Stimulated activated naive CD4-positive, alpha-beta T cell (primary cell): ENCODE results near the gene CCL4.
"Not testable (repeated sequence)": the region's sequence is repeated elsewhere in the genome, so short reads cannot be mapped to it uniquely, and the experiment has no call there.

Experiments
- DNase-seq, 6 experiments: peaks; one replicate each; lab custom pipeline; 2025; lab: John Stamatoyannopoulos, UW

The CCL4 gene

GRCh38 chr17:36103401-36103975 is at the start of gene CCL4:
Gene CCL4, plus strand, starts transcription at chr17:36103827. Its CDS starts 79 bp downstream, at chr17:36103906.
- DNase-seq: not testable (repeated sequence)

GRCh38 chr17:36055171-36055570 is 48.5 kb upstream of the CCL4 start:
- DNase-seq: no peak

DNA sequence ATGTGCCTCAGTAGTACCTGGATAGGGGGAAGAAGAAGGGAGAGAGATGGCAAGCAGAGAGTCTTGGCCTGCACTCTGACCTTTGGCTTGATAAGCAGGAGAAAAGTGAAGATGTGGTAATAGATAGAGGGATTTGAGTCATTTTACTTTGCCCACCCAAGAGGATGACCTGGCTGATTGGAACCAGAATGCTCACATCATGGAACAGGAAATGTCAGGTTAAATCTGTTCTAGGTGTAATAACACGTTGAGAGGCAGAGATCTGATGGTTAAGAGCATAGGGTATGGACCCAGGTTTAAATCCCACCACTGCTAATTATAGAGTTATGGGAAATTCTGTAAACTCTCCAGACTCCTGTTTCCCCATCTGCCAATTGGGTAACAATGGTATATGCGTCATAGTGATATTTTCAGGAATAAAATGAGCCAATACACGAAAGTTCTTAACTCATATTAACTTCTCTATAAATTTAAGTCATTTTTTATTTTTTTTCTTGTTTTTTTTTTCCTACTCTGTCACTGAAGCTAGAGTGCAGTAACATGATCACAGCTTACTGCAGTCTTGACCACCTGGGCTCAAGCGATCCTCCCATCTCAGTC is 47.6 kb upstream of the CCL4 start:
- DNase-seq: no peak

DNA sequence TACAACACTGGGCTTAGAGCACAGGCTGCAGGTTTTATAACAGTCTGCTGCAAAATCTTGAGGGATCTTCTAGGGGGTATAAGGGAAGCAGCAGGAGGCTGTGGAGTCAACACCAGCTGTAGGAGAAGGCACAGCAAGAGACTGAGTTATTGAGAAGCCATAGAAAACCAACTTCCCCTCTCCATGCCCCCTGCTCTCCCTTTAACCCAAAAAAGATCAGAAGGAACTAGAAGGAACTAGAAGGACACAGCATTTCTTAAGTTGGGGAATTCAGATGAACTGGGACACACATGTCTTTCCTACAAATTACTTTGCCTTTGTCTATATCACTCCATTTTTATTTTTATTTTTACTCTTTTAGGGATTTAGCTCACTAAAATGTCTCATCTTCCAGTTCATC is 45.7 kb upstream of the CCL4 start:
- DNase-seq: no peak

DNA sequence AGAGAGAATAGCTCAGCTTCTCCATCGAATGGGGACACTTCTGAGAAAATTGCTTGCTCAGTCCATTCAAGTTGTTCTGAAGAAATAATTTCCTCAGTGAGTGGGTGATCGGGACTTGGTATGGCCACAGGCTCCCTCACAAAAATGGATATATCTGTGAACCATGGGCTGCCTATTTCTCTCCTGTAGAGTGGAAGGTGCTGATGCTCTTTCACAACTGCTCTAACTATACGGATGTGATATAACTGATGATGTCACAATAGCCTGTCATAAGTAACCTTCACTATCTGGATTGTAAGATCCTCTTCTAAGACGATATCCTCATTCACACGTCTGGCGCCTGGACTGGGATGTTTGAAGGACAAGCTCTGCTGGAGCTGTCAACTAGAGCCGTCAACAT is 44.2 kb upstream of the CCL4 start:
- no peak for DNase-seq

GRCh38 chr17:36060816-36061215 is 42.8 kb upstream of the CCL4 start:
- no peak for DNase-seq

DNA sequence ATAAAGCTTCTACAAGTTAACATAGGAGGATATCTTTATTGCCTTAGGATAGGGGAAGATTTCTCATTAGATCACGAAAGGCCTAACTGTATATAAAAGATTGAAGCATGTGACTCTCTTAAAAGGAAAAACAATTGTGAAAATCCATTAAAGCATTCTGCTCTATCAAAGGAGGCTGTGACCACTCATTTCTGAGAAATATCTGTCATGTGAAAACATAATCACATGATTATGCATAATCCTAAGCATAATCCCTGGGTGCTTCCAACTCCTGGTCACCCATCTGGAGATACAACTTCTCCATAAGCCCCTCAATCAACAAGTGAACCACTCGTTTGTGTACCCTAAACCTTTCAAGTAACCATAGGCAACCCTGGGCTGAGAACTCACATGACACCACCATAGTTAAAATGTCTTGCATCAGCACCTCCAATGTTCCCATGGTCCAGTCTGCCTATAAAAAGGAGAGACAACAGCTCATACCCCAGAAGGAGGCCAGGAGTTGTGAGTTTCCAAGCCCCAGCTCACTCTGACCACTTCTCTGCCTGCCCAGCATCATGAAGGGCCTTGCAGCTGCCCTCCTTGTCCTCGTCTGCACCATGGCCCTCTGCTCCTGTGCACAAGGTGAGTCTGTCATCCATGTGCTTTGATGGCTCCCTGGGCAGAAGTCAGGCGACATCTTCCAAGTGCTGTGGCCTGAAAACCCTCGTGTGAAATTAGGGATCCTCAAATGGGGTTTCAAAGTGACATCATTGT is 39.7 kb upstream of the CCL4 start, which contains the start of gene CCL18:
CCL18 (plus strand) TSS at position 487 of the 756 bp plus-strand sequence; CDS start at position 558, 71 bp downstream.
- no peak for DNase-seq

DNA sequence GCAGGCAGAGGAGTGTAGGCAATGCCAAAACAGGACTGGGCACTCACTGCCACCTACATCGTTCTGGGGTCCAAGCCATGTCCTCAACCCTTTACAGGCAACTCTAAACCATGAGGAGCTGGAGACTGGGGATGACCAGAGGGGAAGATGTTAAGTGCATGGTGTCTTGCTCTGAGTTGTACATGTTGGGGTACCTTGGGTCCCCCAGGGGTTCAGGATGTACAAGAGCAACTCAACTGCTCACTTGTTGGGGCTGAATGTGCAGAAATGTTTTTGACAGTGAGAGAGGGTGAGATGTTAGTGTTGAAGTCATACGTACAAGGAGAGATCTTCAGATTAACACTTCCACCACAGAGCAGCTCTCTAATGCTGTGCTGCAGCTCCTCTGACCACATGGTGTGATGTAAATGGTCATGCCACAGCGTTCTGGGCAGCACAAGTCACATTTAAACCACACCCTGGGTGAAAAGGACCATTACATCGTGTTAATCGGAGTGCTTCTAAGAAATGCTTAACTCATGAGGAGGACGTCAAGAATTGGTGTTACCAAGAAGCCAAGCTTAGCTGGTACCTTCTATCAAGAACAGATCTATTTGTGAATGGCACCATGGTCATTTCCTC is 37.2 kb upstream of the CCL4 start:
- no peak for DNase-seq

DNA sequence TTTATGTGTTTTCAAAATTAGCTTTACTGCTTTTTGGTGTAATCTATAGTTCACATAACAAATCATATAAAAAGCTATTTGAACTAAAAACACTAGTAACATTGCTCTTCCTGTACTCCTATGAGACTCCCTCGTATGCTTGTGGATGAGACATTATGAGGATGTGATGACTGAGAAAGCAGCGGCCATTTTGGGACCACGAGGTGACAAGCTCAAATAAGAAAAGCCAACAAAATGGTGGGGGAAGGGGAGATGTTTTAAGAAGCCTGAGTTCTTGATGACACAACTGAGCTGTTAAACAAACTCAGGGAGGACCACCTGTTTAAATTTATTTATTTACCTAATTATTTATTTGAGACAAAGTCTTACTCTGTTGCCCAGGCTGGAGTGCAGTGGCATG is 35.1 kb upstream of the CCL4 start:
- no peak for DNase-seq

DNA sequence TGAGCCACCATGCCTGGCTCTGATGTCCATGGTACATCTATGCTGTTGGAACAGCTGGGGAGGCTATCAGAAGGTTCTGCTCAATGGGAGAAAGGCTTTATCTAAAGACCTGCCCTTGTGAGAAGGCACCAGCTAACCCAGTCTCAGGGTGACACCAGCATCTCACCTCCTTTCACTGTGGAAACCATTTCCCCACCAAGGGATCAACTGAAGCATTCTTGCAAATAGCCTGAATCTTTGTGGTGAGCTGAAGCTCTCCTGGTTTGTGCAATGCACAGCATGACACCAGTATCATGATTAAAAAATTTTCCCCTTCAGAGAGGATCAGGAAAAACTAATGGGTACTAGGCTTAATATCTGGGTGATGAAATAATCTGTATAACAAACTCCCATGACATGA is 34.5 kb upstream of the CCL4 start:
- DNase-seq: no peak

GRCh38 chr17:36070427-36070826 is 33.2 kb upstream of the CCL4 start:
- no peak for DNase-seq

DNA sequence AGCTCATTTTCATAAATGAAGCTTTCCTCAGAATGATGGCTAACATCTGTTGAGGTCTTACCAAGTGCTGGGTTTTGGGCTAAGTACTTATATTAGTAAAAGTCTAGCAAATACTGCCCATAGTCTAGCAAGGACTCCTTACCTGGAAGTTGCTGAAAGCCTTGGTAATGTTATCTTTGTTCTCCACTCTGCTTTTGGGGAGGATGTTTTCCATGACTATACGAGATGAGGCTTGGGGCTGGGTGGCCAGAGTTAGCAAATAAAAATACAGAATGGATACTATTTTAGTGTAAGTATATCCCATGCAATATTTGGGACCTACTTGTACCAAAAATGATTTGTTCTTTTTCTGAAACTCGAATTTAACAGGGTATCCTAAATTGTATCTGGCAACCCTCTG is 31.9 kb upstream of the CCL4 start:
- no peak for DNase-seq

DNA sequence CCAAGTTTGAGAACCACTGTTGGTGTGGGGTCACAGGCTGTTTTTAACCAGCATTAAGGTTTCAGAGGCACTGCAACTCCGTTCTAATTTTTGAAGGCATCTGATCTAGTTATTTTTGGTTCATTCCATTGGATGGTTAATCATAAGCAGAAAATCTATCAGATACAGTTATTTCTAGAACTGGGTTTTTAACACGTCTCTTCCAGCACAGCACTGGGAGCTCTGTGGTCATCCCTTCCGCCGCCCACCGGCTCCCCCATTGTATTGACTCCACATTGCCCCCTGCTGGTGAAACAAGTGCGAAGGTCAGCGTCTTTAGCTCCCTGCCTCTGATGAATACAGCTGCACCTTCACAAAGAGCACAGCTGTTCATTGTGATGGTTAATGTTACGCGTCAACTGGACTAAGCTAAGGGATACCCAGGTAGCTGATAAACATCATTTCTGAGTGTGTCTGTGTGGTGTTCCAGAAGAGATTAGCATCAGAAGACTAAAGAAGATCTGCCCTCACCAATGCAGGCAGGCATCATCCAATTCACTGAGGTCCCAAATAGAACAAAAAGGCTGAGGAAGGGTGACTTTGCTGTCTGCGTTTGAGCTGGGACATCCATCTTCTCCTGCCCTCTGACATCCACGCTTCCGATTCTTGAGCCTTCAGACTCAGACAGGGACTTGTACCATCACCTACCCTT is 31.1 kb upstream of the CCL4 start:
- peak in 4 of 6 experiments; percentile 1 to 21 (median 4) for DNase-seq

DNA sequence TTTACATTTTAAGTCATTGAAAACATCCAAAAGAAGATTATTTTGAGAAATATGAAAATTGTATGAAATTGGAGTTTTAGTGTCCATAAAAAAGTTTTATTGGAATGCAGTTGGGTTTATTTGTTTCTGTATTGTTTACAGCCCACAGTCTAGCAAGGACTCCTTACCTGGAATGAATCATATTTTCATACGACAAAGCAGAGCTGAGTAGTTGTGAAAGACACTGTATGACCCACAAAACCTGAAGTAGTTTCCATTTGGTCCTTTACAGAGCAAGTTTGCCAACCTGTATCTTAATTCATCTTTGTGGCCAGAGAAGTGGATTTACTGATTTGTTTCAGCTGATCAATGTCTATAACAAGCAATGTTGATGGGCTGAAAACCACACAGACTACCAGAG is 29.3 kb upstream of the CCL4 start:
- DNase-seq: no peak

- not testable (repeated sequence) for DNase-seq
Observed at GRCh38 chr17:36081681-36082471, 21.8 kb upstream of the CCL4 start.

DNA sequence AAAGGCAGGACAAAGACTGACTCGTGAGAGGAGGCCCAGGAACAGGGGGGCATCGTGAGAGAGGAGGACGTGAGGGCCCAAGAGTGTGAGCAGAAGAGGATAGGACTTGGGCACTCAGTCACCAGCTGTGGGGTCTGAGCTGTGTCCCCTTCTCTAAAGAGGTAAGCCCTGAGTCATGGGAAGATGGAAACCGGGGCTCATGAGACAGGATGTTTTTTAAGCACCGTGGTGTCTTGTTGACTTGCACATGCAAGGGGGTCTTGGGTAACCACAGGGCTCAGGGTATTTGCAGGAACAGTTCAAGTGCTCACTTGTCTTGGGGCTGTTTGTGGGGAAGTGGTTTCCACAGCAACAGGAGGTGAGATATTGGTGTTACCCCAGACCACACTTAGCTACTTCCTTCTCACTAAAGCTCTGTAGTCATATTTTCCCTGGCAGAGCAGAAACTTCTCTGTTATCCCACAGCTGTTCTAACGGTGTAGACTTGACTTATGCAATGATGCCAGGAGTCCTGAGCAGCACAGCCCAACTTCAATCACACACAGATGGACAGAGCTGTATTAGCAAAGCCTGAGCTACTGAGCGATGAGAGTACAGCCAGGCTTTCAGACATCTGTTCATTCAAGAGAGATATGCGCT is 21.0 kb upstream of the CCL4 start:
- not testable (repeated sequence) for DNase-seq

DNA sequence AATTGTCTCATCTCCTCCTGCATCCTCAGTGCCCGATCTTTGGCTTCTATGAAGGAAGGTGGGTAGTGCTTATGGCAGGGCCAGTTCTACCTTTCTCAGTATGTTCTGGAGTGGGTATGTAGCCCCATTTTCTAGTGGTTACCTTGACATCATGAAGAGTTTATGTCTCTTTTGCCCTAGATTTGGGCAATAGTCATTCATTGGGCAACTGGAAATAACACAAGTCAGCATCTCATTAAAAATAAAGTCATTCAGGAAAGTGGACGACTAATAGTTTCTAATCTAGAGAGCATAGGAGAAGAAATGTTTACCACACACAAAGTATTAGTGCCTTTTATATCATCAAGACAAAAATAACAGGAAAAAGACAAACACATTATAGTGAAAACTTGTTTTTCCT is 19.9 kb upstream of the CCL4 start:
- not testable (repeated sequence) for DNase-seq

DNA sequence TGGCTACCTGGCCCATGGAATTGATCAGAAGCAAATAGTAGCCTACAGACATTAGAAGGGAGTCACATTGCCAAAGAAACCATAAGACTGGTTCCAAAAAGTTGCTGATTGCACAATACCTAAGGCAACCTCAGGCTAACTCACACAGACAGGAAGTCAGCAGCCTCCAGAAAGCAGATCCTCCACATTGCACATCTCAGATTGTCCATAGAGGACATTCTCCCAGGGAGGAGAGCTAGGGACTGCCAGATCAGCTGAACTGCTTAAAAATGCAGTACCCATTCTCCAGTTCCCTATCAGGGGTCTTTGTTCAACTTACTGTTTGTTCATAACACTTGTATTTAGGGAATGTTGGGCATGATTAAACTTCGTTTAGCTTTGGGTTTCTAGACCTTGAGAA is 17.9 kb upstream of the CCL4 start:
- DNase-seq: no peak

- no peak for DNase-seq
Observed at GRCh38 chr17:36086791-36087190, 16.8 kb upstream of the CCL4 start.

GRCh38 chr17:36087471-36087870 is 16.2 kb upstream of the CCL4 start:
- not testable (repeated sequence) for DNase-seq
